Astrocyte of the spinal cord (primary cell): Measurements from ENCODE around the gene CYP8B1.
A peak's percentile ranks its signal among the peaks of the same experiment; 100 is the strongest.

Experiments
- DNase-seq: peaks from one replicate; pipeline ENCODE4 v3.0.0; 2011; ENCODE audit warnings: low read depth, low spot score
- H3K4me3 ChIP-seq: 2 replicates; pipeline ENCODE4 v1.5.1; 2011; ENCODE audit warnings: low read depth, mild to moderate bottlenecking, low read length, moderate library complexity
- CTCF ChIP-seq: IDR thresholded peaks from 2 replicates; pipeline ENCODE4 v1.5.1; 2012; ENCODE audit warnings: low read depth, mild to moderate bottlenecking, low read length, inconsistent platforms
- in situ Hi-C: cut with HindIII; loops from 2 replicates; pipeline ENCODE4 v1.10.0; 2017; ENCODE audit warnings: low sequenced_read_pairs

CYP8B1 gene, protein sequence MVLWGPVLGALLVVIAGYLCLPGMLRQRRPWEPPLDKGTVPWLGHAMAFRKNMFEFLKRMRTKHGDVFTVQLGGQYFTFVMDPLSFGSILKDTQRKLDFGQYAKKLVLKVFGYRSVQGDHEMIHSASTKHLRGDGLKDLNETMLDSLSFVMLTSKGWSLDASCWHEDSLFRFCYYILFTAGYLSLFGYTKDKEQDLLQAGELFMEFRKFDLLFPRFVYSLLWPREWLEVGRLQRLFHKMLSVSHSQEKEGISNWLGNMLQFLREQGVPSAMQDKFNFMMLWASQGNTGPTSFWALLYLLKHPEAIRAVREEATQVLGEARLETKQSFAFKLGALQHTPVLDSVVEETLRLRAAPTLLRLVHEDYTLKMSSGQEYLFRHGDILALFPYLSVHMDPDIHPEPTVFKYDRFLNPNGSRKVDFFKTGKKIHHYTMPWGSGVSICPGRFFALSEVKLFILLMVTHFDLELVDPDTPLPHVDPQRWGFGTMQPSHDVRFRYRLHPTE

DNA sequence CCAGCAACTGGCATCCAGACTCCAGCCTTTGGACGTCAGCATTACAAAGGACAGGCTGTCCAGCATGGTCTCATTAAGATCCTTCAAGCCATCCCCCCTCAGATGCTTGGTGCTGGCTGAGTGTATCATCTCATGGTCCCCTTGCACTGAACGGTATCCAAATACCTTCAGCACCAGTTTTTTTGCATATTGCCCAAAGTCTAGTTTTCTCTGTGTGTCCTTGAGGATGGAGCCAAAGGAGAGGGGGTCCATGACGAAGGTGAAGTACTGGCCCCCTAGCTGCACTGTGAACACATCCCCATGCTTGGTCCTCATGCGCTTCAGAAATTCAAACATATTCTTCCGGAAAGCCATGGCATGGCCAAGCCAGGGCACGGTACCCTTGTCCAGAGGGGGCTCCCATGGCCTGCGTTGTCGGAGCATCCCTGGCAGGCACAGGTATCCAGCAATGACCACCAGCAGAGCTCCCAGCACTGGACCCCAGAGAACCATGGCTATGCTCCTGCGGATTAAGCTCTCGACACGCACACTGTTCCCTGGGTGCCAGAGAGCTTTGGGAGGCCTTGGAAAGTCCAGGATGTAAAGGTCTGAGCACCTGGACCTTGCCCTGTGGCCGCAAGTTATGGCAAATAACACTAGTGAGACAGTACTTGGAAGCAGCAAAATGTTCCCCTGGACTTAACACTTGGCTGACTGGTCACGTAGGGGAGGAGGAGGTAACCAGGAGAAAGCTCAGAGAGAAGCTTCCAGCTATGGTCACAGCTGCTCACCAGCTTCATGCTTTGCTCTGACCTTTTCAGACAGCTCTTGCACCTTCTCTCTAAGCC is at the start of gene CYP8B1:
CYP8B1 (minus strand) TSS at position 555 of the 827 bp plus-strand sequence; CDS start at position 492, 63 bp downstream.
- no peak within 1 kb of the TSS for H3K4me3 ChIP-seq
- DNase-seq, result no peak
- in situ Hi-C loops, result no loop called here
- TF ChIP-seq CTCF, result no peak

GRCh38 chr3:42923606-42924005 is 47.9 kb upstream of the CYP8B1 start:
- no peak for TF ChIP-seq CTCF
- H3K4me3 ChIP-seq, result no peak overlapping the region
- no peak for DNase-seq
- in situ Hi-C loops, result no loop called here

GRCh38 chr3:42914771-42915515 is 39.3 kb upstream of the CYP8B1 start:
- TF ChIP-seq CTCF, result no peak
- H3K4me3 ChIP-seq, result no peak overlapping the region
- in situ Hi-C loops, result no loop called here
- no peak for DNase-seq

GRCh38 chr3:42911551-42911950 is 35.9 kb upstream of the CYP8B1 start:
- no peak for TF ChIP-seq CTCF
- DNase-seq, result no peak
- in situ Hi-C loops, result no loop called here
- no peak overlapping the region for H3K4me3 ChIP-seq

DNA sequence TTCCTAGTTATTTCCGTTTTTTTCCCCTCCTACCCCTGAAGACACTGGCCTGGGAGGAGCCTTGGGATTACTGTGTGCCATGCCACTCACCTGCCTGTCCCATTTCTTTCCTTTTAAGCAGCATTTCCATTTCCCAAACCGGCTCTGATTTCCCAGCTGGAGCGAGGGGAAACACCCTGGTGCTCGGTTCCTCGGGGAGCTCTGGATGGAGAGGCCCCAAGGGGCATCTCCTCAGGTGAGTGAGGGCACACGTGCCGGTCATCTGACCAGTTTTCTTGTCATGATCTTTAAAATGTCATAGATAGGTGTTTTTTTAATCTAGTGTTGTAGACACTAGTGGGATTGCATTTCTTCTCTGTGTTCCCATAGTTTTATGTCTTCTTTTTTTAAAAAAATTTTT is 33.0 kb upstream of the CYP8B1 start:
- in situ Hi-C loops, result no loop called here
- no peak overlapping the region for H3K4me3 ChIP-seq
- TF ChIP-seq CTCF, result no peak
- no peak for DNase-seq

DNA sequence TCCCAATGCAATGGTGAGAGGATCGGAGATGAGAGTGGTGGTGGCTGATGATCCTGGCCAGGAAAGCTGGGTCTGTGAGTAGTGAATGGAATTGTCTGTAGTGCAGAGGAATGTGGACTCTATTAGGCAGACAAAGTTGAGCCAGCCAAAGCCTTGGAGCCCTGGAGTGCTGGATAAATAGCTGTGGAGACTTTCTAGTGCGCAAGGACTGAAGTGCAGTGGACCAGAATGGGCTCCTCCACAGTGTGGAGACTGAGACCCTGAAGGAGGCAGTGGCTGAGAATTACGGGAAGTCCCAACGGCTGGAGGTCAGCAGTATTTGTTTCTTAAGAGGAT is 31.1 kb upstream of the CYP8B1 start:
- TF ChIP-seq CTCF, result no peak
- no peak for DNase-seq
- in situ Hi-C loops, result no loop called here
- peak overlapping the region; percentile 42 for H3K4me3 ChIP-seq
